Kidney epithelial cell (primary cell): ENCODE data around the gene SCN1A. TPM values are rescaled to one million over a fixed set of nuclear protein-coding genes. Genes with fewer than 3 reads are reported as not detected.

Experiments used
- DNase-seq: peaks from one replicate; pipeline ENCODE4 v3.0.0-alpha.2; 2010; ENCODE audit warnings: low read depth
- H3K27me3 ChIP-seq: 2 replicates; pipeline ENCODE4 v1.6.0; 2011; ENCODE audit warnings: low read length; ENCODE audit not compliant: control insufficient read depth, insufficient read depth
- H3K36me3 ChIP-seq: 2 replicates; pipeline ENCODE4 v1.5.1; 2011; ENCODE audit warnings: low read length; ENCODE audit not compliant: control insufficient read depth, insufficient read depth
- H3K4me3 ChIP-seq: 2 replicates; pipeline ENCODE4 v1.5.1; 2011; ENCODE audit warnings: low read depth, mild to moderate bottlenecking, control low read depth, low read length
- CTCF ChIP-seq: IDR thresholded peaks from 2 replicates; pipeline ENCODE4 v1.5.1; 2011; ENCODE audit warnings: mild to moderate bottlenecking, moderate library complexity, low read length, control low read depth, inconsistent platforms; ENCODE audit not compliant: insufficient read depth, poor library complexity, severe bottlenecking
- total RNA-seq: library from RNA; depleted of rRNA; stranded (reverse); fragments of >200 nt; gene quantifications from 2 replicates; pipeline ENCODE4 v1.2.3, GENCODE V29; 2015

Gene SCN1A
- total RNA-seq, 1 donor from 2014 or later: not detected

- DNase-seq: no peak
- TF ChIP-seq CTCF: no peak
- H3K27me3 ChIP-seq: no peaks in the 10 kb centered on the region
These were observed 36.0 kb upstream of the SCN1A start for GRCh38 chr2:166163775-166164174.

DNA sequence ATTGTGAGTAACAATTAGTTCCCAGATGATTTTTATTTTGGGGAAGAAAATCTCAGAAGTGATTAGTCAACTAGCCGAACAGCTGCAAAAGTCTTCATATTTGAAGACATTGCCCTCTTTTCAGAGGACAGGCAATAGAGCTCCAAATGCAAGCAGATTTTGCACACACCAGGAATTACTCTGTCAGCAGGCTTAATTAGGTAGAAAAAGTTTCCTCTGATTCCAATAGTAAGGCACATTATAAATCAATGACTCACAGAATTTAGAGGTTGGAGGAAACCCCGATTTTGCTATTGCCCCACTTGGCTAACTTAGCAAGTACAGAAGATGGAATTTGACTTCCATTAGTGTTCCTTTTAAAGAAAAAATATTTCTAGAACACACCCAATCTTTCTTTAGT is 30.7 kb upstream of the SCN1A start:
- no peaks in the 10 kb centered on the region for H3K36me3 ChIP-seq
- DNase-seq: no peak
- TF ChIP-seq CTCF: no peak
- H3K27me3 ChIP-seq: no peaks in the 10 kb centered on the region
- H3K4me3 ChIP-seq: no peak overlapping the region

More at GRCh38 chr2:166163775-166164174, 36.0 kb upstream of the SCN1A start:
- Histone ChIP-seq H3K36me3 (no peaks in the 10 kb centered on the region), H3K4me3 (no peak overlapping the region)

DNA sequence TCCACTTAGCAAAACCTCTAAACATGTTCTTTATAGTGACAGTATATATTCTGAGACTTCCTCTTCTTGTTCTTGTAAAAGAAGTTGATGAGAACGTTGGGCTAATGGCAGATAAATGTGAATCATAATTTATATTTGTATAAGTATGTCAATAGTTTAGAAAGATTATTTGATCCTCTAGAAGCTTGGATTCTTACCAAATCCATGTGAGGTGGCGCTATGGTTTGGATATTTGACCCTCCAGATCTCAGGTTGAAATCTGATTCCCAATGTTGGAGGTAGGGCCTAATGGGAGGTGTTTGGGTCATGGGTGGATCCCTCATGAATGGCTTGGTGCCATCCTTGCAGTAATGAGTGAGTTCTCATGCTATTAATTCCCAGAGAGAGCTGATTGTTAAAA is 29.8 kb upstream of the SCN1A start:
- H3K27me3 ChIP-seq: no peaks in the 10 kb centered on the region
- TF ChIP-seq CTCF: no peak
- no peaks in the 10 kb centered on the region for H3K36me3 ChIP-seq
- DNase-seq: no peak
- no peak overlapping the region for H3K4me3 ChIP-seq

GRCh38 chr2:166156985-166157490 is 29.2 kb upstream of the SCN1A start:
- no peaks in the 10 kb centered on the region for H3K36me3 ChIP-seq
- no peak for DNase-seq
- no peaks in the 10 kb centered on the region for H3K27me3 ChIP-seq
- no peak overlapping the region for H3K4me3 ChIP-seq
- TF ChIP-seq CTCF: no peak

- DNase-seq: no peak
- Histone ChIP-seq H3K36me3 (no peaks in the 10 kb centered on the region), H3K27me3 (no peaks in the 10 kb centered on the region), H3K4me3 (no peak overlapping the region)
- no peak for TF ChIP-seq CTCF
These were observed 27.8 kb upstream of the SCN1A start for GRCh38 chr2:166155589-166155988.

DNA sequence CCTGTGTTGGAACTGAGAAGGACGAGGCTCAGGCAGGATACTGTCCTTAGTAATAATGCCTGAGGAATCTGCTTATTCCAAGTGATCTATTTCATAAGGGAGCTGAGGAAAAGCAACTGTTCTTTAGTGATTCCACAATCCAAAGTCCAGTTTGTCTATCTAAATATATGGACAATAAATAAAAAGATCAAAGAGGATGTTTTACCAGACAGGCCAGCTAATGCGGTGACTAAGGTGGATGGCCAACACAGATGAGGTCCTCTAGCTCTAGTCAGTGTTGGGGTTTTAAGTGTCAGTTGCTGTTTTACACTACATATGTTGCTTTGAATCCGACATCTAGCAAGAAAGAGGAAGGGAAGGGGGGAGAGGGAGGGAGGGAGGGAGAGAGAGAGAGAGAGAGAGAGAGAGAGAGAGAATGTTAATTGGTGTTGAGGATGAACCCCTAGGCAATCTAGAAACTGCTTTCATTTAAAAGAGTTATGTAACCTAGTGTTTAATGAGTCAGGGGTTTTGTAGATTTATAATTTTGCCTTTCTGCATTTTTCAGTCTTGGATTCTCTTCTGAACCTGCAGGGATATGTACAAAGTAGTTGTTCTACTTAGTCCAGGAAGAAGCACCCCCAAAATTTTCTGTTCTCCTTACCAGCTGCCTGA is 27.0 kb upstream of the SCN1A start:
- no peak for DNase-seq
- Histone ChIP-seq H3K27me3 (no peaks in the 10 kb centered on the region), H3K36me3 (no peaks in the 10 kb centered on the region), H3K4me3 (no peak overlapping the region)
- no peak for TF ChIP-seq CTCF
